ENCODE measurements around the gene DDX11.
"Not testable (repeated sequence)": the region's sequence is repeated elsewhere in the genome, so short reads cannot be mapped to it uniquely, and the experiment has no call there.

Gene DDX11

DNA sequence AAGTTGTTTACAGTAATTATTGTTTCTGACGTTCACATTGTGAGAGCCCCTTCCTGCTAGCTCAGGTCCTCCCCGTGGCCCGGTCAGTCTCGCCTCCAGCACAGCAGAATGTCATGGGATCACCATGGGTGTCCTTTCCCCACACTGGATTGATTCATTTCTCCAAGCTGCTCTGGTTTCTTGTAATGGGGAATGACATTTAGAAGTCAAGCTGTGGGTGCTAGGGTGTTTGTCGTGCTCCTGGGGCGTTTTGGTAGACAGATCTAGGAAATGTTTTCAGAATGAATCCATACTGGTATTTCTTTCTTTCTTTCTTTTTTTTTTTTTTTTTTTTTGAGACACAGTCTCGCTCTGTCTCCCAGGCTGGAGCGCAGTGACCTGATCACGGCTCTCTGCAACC is 25.1 kb downstream of the DDX11 start:
- H3K4me3 ChIP-seq (ENCODE audit: low read depth, low read length); H3K79me2 ChIP-seq (ENCODE audit: control insufficient read depth, insufficient read depth, low read length, unreplicated experiment); H2AFZ ChIP-seq (ENCODE audit: low read length, unreplicated experiment); H3K4me1 ChIP-seq (ENCODE audit: control insufficient read depth, insufficient read depth, low read length, unreplicated experiment); H3K27ac ChIP-seq (ENCODE audit: low read depth, low read length); H3K27me3 ChIP-seq (ENCODE audit: insufficient read depth, low read length); H3K36me3 ChIP-seq (ENCODE audit: insufficient read depth, low read length): not testable (repeated sequence)

DNA sequence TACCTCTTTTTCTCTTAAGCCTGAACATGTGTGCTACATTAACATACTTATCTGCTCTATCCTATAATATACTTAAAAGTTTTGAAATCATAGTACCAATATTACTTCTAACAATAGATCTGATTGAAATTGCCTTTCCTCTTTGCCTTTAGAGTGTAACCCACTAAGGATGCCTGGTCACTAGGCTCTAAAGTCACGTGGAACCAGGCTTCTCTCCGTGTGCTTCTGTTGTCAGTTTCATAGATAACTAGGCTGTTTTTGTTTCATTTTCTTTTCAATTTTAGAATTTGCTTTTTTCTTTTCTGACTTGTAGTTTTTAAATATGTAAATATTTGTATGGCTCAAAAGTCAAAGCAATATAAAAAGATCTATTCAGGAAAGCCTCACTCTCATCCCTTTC is 25.8 kb downstream of the DDX11 start:
- H3K36me3 ChIP-seq (ENCODE audit: insufficient read depth, low read length); H3K27ac ChIP-seq (ENCODE audit: low read depth, low read length); H3K79me2 ChIP-seq (ENCODE audit: control insufficient read depth, insufficient read depth, low read length, unreplicated experiment); H3K27me3 ChIP-seq (ENCODE audit: insufficient read depth, low read length); H3K4me1 ChIP-seq (ENCODE audit: control insufficient read depth, insufficient read depth, low read length, unreplicated experiment); H3K4me3 ChIP-seq (ENCODE audit: low read depth, low read length); H2AFZ ChIP-seq (ENCODE audit: low read length, unreplicated experiment): not testable (repeated sequence)

DNA sequence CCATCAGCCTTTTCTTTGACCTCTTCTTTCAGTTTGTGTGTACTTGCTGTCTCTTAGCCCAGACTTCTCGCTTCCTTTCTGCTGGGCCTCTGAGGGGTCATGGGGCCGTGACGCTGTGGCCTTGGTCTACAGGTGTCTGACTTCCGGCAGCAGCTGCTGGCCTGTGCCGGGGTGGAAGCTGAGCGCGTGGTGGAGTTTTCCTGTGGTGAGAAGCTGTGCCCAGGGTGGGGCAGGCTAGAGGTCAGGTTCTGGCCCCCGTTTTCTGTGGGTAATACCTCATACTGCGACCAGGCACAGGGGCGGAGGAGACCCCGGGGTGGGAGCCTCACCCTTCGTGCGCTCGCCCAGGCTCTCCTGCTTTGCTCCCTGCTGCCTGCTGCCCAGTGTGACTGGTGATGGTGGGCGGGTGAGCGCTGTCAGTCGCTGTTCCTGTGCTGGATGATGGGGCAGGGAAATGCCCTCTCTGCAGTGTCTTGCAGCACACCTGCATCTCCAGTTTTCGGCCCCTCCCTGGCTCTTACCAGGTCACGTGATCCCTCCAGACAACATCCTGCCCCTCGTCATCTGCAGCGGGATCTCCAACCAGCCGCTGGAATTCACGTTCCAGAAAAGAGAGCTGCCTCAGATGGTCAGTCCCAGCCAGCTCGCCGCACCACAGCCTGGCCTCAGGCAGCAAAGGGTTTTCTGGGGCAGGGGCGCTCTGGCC is 27.0 kb downstream of the DDX11 start:
- not testable (repeated sequence) for H3K27ac ChIP-seq (ENCODE audit: low read depth, low read length); H3K27me3 ChIP-seq (ENCODE audit: insufficient read depth, low read length); H3K4me3 ChIP-seq (ENCODE audit: low read depth, low read length); H3K79me2 ChIP-seq (ENCODE audit: control insufficient read depth, insufficient read depth, low read length, unreplicated experiment); H3K36me3 ChIP-seq (ENCODE audit: insufficient read depth, low read length); H2AFZ ChIP-seq (ENCODE audit: low read length, unreplicated experiment); H3K4me1 ChIP-seq (ENCODE audit: control insufficient read depth, insufficient read depth, low read length, unreplicated experiment)

DNA sequence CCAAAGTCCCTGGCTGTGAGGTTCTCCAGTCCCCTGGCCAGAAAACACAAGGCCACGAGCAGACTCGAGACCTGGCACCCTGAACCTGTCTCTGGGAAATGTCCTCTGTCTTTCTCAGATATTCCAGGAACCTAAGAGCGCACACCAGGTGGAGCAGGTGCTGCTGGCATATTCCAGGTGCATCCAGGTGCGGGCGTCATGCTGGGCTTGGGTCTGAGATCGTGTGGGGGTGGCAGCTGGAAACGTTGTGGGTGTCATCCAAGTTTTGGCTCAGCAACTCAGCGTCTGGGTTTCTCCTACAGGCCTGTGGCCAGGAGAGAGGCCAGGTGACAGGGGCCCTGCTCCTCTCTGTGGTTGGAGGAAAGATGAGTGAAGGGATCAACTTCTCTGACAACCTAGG is 28.5 kb downstream of the DDX11 start:
- H3K4me1 ChIP-seq (ENCODE audit: control insufficient read depth, insufficient read depth, low read length, unreplicated experiment); H3K79me2 ChIP-seq (ENCODE audit: control insufficient read depth, insufficient read depth, low read length, unreplicated experiment); H3K27me3 ChIP-seq (ENCODE audit: insufficient read depth, low read length); H3K36me3 ChIP-seq (ENCODE audit: insufficient read depth, low read length); H3K4me3 ChIP-seq (ENCODE audit: low read depth, low read length); H3K27ac ChIP-seq (ENCODE audit: low read depth, low read length); H2AFZ ChIP-seq (ENCODE audit: low read length, unreplicated experiment): not testable (repeated sequence)

- H3K79me2 ChIP-seq (ENCODE audit: control insufficient read depth, insufficient read depth, low read length, unreplicated experiment); H3K27me3 ChIP-seq (ENCODE audit: insufficient read depth, low read length); H3K36me3 ChIP-seq (ENCODE audit: insufficient read depth, low read length); H3K27ac ChIP-seq (ENCODE audit: low read depth, low read length); H3K4me3 ChIP-seq (ENCODE audit: low read depth, low read length); H3K4me1 ChIP-seq (ENCODE audit: control insufficient read depth, insufficient read depth, low read length, unreplicated experiment); H2AFZ ChIP-seq (ENCODE audit: low read length, unreplicated experiment): not testable (repeated sequence)
These were observed 28.9 kb downstream of the DDX11 start for GRCh38 chr12:31102596-31102995.

DNA sequence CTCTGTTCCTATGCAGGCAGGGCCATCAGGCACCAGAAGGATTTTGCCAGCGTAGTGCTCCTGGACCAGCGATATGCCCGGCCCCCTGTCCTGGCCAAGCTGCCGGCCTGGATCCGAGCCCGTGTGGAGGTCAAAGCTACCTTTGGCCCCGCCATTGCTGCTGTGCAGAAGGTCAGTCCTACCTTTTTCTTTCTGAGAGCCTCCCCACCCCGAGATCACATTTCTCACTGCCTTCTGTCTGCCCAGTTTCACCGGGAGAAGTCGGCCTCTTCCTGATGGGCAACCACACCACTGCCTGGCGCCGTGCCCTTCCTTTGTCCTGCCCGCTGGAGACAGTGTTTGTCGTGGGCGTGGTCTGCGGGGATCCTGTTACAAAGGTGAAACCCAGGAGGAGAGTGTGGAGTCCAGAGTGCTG is 29.9 kb downstream of the DDX11 start:
- H2AFZ ChIP-seq (ENCODE audit: low read length, unreplicated experiment); H3K27me3 ChIP-seq (ENCODE audit: insufficient read depth, low read length); H3K79me2 ChIP-seq (ENCODE audit: control insufficient read depth, insufficient read depth, low read length, unreplicated experiment); H3K27ac ChIP-seq (ENCODE audit: low read depth, low read length); H3K4me3 ChIP-seq (ENCODE audit: low read depth, low read length); H3K36me3 ChIP-seq (ENCODE audit: insufficient read depth, low read length); H3K4me1 ChIP-seq (ENCODE audit: control insufficient read depth, insufficient read depth, low read length, unreplicated experiment): not testable (repeated sequence)

DNA sequence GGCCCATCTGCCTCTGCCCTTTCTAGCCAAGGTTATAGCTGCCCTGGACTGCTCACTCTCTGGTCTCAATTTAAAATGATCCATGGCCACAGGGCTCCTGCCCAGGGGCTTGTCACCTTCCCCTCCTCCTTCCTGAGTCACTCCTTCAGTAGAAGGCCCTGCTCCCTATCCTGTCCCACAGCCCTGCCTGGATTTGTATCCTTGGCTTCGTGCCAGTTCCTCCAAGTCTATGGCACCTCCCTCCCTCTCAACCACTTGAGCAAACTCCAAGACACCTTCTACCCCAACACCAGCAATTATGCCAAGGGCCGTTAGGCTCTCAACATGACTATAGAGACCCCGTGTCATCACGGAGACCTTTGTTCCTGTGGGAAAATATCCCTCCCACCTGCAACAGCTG is 30.6 kb downstream of the DDX11 start:
- not testable (repeated sequence) for H3K79me2 ChIP-seq (ENCODE audit: control insufficient read depth, insufficient read depth, low read length, unreplicated experiment); H3K4me3 ChIP-seq (ENCODE audit: low read depth, low read length); H3K27me3 ChIP-seq (ENCODE audit: insufficient read depth, low read length); H2AFZ ChIP-seq (ENCODE audit: low read length, unreplicated experiment); H3K27ac ChIP-seq (ENCODE audit: low read depth, low read length); H3K36me3 ChIP-seq (ENCODE audit: insufficient read depth, low read length); H3K4me1 ChIP-seq (ENCODE audit: control insufficient read depth, insufficient read depth, low read length, unreplicated experiment)

GRCh38 chr12:31104773-31105172 is 31.1 kb downstream of the DDX11 start:
- H3K4me3 ChIP-seq (ENCODE audit: low read depth, low read length); H3K4me1 ChIP-seq (ENCODE audit: control insufficient read depth, insufficient read depth, low read length, unreplicated experiment): not testable (repeated sequence)

DNA sequence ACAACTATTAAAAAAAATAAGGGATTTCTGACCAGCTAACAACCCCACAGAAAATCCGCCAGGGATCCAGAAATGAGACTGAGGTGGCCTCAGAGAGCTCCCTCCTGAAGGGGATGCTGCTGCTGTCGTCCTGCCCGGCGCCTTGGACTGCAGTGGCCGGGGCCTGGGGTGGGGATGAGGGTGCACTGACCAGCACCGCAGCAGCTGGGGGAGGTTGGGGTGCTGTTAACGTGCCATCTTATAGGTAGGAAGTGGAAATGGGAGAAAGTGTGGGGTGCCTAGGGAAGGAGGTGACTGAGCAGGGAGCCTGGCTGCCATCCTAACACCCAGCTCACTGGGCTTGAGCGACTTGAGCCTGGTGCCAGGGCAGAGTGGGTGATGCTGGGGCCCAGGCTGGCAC is 32.0 kb downstream of the DDX11 start:
- Histone ChIP-seq H3K79me2 (ENCODE audit: control insufficient read depth, insufficient read depth, low read length, unreplicated experiment) (no peaks in the 10 kb centered on the region), H3K36me3 (ENCODE audit: insufficient read depth, low read length) (no peaks in the 10 kb centered on the region), H3K27me3 (ENCODE audit: insufficient read depth, low read length) (no peaks in the 10 kb centered on the region), H3K4me3 (ENCODE audit: low read depth, low read length) (no peak overlapping the region), H3K27ac (ENCODE audit: low read depth, low read length) (no peak overlapping the region), H2AFZ (ENCODE audit: low read length, unreplicated experiment) (no peak overlapping the region), H3K4me1 (ENCODE audit: control insufficient read depth, insufficient read depth, low read length, unreplicated experiment) (no peaks in the 10 kb centered on the region)

More at GRCh38 chr12:31104773-31105172, 31.1 kb downstream of the DDX11 start:
- H3K36me3 ChIP-seq (ENCODE audit: insufficient read depth, low read length); H2AFZ ChIP-seq (ENCODE audit: low read length, unreplicated experiment); H3K79me2 ChIP-seq (ENCODE audit: control insufficient read depth, insufficient read depth, low read length, unreplicated experiment); H3K27ac ChIP-seq (ENCODE audit: low read depth, low read length); H3K27me3 ChIP-seq (ENCODE audit: insufficient read depth, low read length): not testable (repeated sequence)

DNA sequence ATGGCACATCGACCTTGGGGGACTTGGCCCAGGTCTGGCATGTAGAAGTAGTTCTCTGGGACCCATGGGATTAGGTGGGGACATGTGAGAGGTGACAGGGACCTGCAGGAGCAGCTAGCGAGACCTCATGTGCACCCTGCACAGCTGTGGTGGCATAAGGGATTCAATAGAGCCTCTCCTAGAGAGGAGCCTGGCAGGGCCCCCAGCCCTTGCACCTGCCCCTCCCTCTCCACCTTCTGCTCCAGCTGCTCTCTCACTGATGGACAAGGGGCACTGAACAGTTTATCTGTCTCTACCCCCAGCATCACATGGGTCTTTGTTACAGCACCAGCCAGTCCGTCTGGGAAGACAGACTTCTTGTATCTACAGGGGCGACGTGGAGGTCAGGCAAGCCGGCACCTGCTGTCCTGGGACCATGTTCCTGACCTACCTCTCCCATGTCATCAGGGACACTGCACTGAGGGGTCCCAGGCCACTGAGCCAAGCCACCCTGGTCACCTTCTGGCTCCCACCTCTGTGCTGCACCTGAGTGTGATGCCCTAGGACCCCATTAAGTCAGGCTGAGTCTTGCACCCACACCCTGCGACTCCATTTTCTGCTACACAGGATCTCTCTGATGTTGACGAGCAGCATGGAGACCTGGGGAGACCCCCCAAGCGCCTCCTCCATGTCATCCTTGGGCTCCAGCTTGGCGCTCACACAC is 32.6 kb downstream of the DDX11 start:
- H3K36me3 ChIP-seq (ENCODE audit: insufficient read depth, low read length), result no peaks in the 10 kb centered on the region
- no peaks in the 10 kb centered on the region for H3K27me3 ChIP-seq (ENCODE audit: insufficient read depth, low read length)
- no peak overlapping the region for H3K4me3 ChIP-seq (ENCODE audit: low read depth, low read length)
- no peaks in the 10 kb centered on the region for H3K79me2 ChIP-seq (ENCODE audit: control insufficient read depth, insufficient read depth, low read length, unreplicated experiment)
- H2AFZ ChIP-seq (ENCODE audit: low read length, unreplicated experiment), result no peak overlapping the region
- H3K27ac ChIP-seq (ENCODE audit: low read depth, low read length), result no peak overlapping the region
- H3K4me1 ChIP-seq (ENCODE audit: control insufficient read depth, insufficient read depth, low read length, unreplicated experiment), result no peaks in the 10 kb centered on the region

DNA sequence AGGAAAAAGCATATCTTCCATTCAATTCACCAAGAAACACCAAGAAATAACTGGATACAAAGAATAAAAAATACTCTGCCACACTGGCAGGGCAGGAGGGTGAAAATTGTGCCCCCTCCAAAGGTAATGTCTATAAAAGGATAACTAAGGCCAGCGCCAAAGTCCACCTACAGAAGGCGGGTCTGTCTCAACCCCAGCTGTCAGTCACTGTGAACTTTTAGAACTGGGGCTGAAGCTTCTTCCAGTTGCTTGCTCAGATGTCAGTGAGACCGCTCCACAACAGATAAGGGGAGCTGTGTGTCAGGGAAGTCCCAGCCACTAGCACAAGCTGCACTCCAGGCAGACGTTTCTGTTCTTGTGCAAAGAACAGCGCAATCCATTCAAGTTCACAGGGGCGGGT is 36.1 kb downstream of the DDX11 start:
- H3K79me2 ChIP-seq (ENCODE audit: control insufficient read depth, insufficient read depth, low read length, unreplicated experiment); H2AFZ ChIP-seq (ENCODE audit: low read length, unreplicated experiment); H3K36me3 ChIP-seq (ENCODE audit: insufficient read depth, low read length); H3K27me3 ChIP-seq (ENCODE audit: insufficient read depth, low read length); H3K4me1 ChIP-seq (ENCODE audit: control insufficient read depth, insufficient read depth, low read length, unreplicated experiment); H3K4me3 ChIP-seq (ENCODE audit: low read depth, low read length); H3K27ac ChIP-seq (ENCODE audit: low read depth, low read length): not testable (repeated sequence)

Measured in ACC112 (cell line).